Loucy (cell line): Measurements from ENCODE around the gene PIP5K1C.

Source experiments
- CTCF ChIP-seq: fragments of 200-600 bp; sonication (generic); conservative IDR thresholded peaks from 2 replicates; pipeline ENCODE4 v1.5.1; 2014; ENCODE audit warnings: mild to moderate bottlenecking, antibody characterized with exemption, low read length
- EZH2phosphoT487 ChIP-seq: fragments of 200-600 bp; IDR thresholded peaks from 2 replicates; pipeline ENCODE4 v1.6.1; 2018; ENCODE audit warnings: antibody characterized with exemption, mild to moderate bottlenecking, moderate library complexity, borderline replicate concordance

GRCh38 chr19:3632098-3632497, 68.2 kb downstream of the PIP5K1C start:
- TF ChIP-seq EZH2phosphoT487 = no peak
- TF ChIP-seq CTCF = no peak
